Measurements from ENCODE around the gene GPR157.
A peak's percentile ranks its signal among the peaks of the same experiment; 100 is the strongest.

Gene GPR157

DNA sequence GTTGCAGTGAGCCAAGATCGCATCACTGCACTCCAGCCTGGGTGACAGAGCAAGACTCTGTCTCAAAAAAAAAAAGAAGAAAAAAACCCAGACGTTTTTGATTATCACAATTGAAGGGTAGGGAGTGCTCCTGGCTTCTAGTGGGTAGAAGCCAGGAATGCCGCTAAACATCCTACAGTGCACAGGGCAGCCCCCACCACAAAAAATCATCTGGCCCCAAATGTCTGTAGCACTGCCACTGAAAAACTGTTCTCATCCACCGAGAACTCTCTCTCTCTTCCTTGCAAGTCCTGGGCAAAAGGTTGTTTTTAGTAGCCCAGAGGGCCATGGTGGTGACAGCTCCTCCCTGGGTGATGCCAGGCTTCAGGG lies 35.6 kb upstream of the GPR157 start:
- Histone ChIP-seq H2BK5ac (ENCODE audit: low read depth, low read length, poor library complexity) (no peak overlapping the region), H2AK5ac (ENCODE audit: low read length) (no peak overlapping the region), H3K4me1 (ENCODE audit: control insufficient read depth in 1 of 2, insufficient read depth in 2 of 2, low read length in 2 of 2) (peaks cover 12 to 14% of the 10 kb centered on the region in 2 experiments), H3K27ac (ENCODE audit: low read depth, low read length) (no peak overlapping the region), H2AFZ (ENCODE audit: insufficient read depth, low read length, poor library complexity) (no peak overlapping the region), H2BK120ac (ENCODE audit: insufficient read depth, low read length, poor library complexity) (no peak overlapping the region), H3K4me2 (ENCODE audit: low read length) (no peak overlapping the region), H2BK12ac (ENCODE audit: low read length) (no peak overlapping the region), H3K79me1 (ENCODE audit: low read length) (no peaks in the 10 kb centered on the region), H3K4me3 (ENCODE audit: low read depth, low read length) (no peak overlapping the region), H3K27me3 (ENCODE audit: insufficient read depth, low read length) (no peaks in the 10 kb centered on the region), H4K91ac (ENCODE audit: low read depth, low read length) (no peak overlapping the region), H3K36me3 (ENCODE audit: control insufficient read depth in 1 of 2, insufficient read depth in 2 of 2, low read length in 2 of 2) (peaks cover 0 to 1% of the 10 kb centered on the region in 2 experiments), H3K9ac (ENCODE audit: low read length) (no peak overlapping the region), H3K18ac (ENCODE audit: low read length) (no peak overlapping the region), H4K12ac (ENCODE audit: low read depth, low read length) (no peak overlapping the region), H3K9me3 (ENCODE audit: insufficient read depth, low read depth, low read length) (peaks cover 4% of the 10 kb centered on the region), H3K23ac (ENCODE audit: low read length) (no peak overlapping the region), H3K79me2 (ENCODE audit: control insufficient read depth, insufficient read depth, low read length, poor library complexity) (peaks cover 6% of the 10 kb centered on the region), H3K14ac (ENCODE audit: low read length) (no peak overlapping the region), H3K4ac (ENCODE audit: low read depth, low read length) (no peak overlapping the region), H4K8ac (ENCODE audit: low read depth, low read length) (no peak overlapping the region)
- DNase-seq, result no peak
- no CpG with 5 or more reads among the region's 4 CpGs for WGBS (ENCODE audit: extremely low coverage, insufficient coverage, insufficient read length)

DNA sequence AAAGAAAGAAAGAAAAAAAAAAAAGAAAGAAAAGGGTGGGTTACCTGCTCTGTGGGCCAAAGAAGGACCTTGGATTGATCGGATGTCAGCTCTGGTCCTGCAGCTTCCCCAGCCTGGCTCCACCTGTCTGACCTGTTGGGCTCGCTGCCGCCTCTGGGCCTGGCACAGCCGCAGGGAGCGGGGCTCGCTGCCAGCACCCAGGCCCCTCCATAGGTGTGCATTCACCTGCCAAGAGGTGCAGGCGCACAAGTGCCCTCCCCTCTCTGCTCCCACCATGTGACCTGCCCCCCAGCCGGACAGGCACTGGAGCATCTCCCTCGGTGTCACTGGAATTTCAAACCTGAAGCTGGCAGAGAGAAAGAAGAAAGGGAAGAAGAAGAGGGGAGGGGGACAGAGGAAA lies 33.1 kb upstream of the GPR157 start:
- H4K8ac ChIP-seq (ENCODE audit: low read depth, low read length), result no peak overlapping the region
- no peak overlapping the region for H3K9ac ChIP-seq (ENCODE audit: low read length)
- H2BK120ac ChIP-seq (ENCODE audit: insufficient read depth, low read length, poor library complexity), result no peak overlapping the region
- no peak overlapping the region for H3K14ac ChIP-seq (ENCODE audit: low read length)
- no peak overlapping the region for H3K18ac ChIP-seq (ENCODE audit: low read length)
- no peak overlapping the region for H3K4ac ChIP-seq (ENCODE audit: low read depth, low read length)
- H3K27me3 ChIP-seq (ENCODE audit: insufficient read depth, low read length), result no peaks in the 10 kb centered on the region
- no peak overlapping the region for H3K23ac ChIP-seq (ENCODE audit: low read length)
- no peak overlapping the region for H4K12ac ChIP-seq (ENCODE audit: low read depth, low read length)
- no peak overlapping the region for H3K4me3 ChIP-seq (ENCODE audit: low read depth, low read length)
- no peak overlapping the region for H4K91ac ChIP-seq (ENCODE audit: low read depth, low read length)
- H3K27ac ChIP-seq (ENCODE audit: low read depth, low read length), result no peak overlapping the region
- peaks cover 1 to 3% of the 10 kb centered on the region in 2 experiments for H3K36me3 ChIP-seq (ENCODE audit: control insufficient read depth in 1 of 2, insufficient read depth in 2 of 2, low read length in 2 of 2)
- peaks cover 6% of the 10 kb centered on the region for H3K79me2 ChIP-seq (ENCODE audit: control insufficient read depth, insufficient read depth, low read length, poor library complexity)
- H2AK5ac ChIP-seq (ENCODE audit: low read length), result no peak overlapping the region
- no peak overlapping the region for H2BK12ac ChIP-seq (ENCODE audit: low read length)
- WGBS (ENCODE audit: extremely low coverage, insufficient coverage, insufficient read length), result no CpG with 5 or more reads among the region's 9 CpGs
- H3K79me1 ChIP-seq (ENCODE audit: low read length), result no peaks in the 10 kb centered on the region
- H2BK5ac ChIP-seq (ENCODE audit: low read depth, low read length, poor library complexity), result no peak overlapping the region
- peaks cover 4% of the 10 kb centered on the region for H3K9me3 ChIP-seq (ENCODE audit: insufficient read depth, low read depth, low read length)
- DNase-seq, result no peak
- no peak overlapping the region for H3K4me2 ChIP-seq (ENCODE audit: low read length)
- no peak overlapping the region for H2AFZ ChIP-seq (ENCODE audit: insufficient read depth, low read length, poor library complexity)
- peaks cover 12 to 14% of the 10 kb centered on the region in 2 experiments for H3K4me1 ChIP-seq (ENCODE audit: control insufficient read depth in 1 of 2, insufficient read depth in 2 of 2, low read length in 2 of 2)

DNA sequence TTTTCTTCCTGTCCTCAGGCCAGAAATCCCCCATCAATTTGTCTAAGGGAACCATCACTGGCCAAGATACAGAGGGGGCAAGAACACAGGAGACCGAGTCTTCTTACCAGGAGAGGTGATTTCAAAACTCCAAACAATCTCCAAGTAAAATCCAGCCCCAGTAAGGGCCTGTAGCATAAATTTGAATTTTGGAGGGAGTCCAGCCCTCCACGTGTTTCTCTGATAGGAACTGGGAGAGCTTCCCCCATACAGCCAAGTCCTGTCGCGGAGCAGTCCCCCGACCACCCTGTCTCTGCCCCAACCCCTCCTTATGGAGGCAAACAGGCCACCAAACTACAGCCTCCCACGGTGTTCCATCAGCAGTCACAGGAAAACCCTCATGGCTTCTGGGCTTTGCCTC lies 32.4 kb upstream of the GPR157 start:
- Histone ChIP-seq H3K27me3 (ENCODE audit: insufficient read depth, low read length) (no peaks in the 10 kb centered on the region), H4K91ac (ENCODE audit: low read depth, low read length) (no peak overlapping the region), H2BK5ac (ENCODE audit: low read depth, low read length, poor library complexity) (no peak overlapping the region), H2AK5ac (ENCODE audit: low read length) (no peak overlapping the region), H3K9ac (ENCODE audit: low read length) (no peak overlapping the region), H4K8ac (ENCODE audit: low read depth, low read length) (no peak overlapping the region), H3K79me1 (ENCODE audit: low read length) (no peaks in the 10 kb centered on the region), H3K18ac (ENCODE audit: low read length) (no peak overlapping the region), H3K14ac (ENCODE audit: low read length) (no peak overlapping the region), H2BK12ac (ENCODE audit: low read length) (no peak overlapping the region), H3K9me3 (ENCODE audit: insufficient read depth, low read depth, low read length) (peaks cover 2% of the 10 kb centered on the region), H2AFZ (ENCODE audit: insufficient read depth, low read length, poor library complexity) (no peak overlapping the region), H3K4me2 (ENCODE audit: low read length) (no peak overlapping the region), H3K23ac (ENCODE audit: low read length) (no peak overlapping the region), H3K27ac (ENCODE audit: low read depth, low read length) (no peak overlapping the region), H3K4ac (ENCODE audit: low read depth, low read length) (no peak overlapping the region), H3K4me1 (ENCODE audit: control insufficient read depth in 1 of 2, insufficient read depth in 2 of 2, low read length in 2 of 2) (peaks cover 12 to 14% of the 10 kb centered on the region in 2 experiments), H4K12ac (ENCODE audit: low read depth, low read length) (no peak overlapping the region), H2BK120ac (ENCODE audit: insufficient read depth, low read length, poor library complexity) (no peak overlapping the region), H3K36me3 (ENCODE audit: control insufficient read depth in 1 of 2, insufficient read depth in 2 of 2, low read length in 2 of 2) (peaks cover 1 to 3% of the 10 kb centered on the region in 2 experiments), H3K4me3 (ENCODE audit: low read depth, low read length) (no peak overlapping the region), H3K79me2 (ENCODE audit: control insufficient read depth, insufficient read depth, low read length, poor library complexity) (peaks cover 6% of the 10 kb centered on the region)
- no CpG with 5 or more reads among the region's 6 CpGs for WGBS (ENCODE audit: extremely low coverage, insufficient coverage, insufficient read length)
- no peak for DNase-seq

- DNase-seq, result no peak
These were observed 31.3 kb upstream of the GPR157 start for GRCh38 chr1:9160079-9160717.

More at GRCh38 chr1:9160079-9160717, 31.3 kb upstream of the GPR157 start:
- Histone ChIP-seq H3K9ac (ENCODE audit: low read length) (no peak overlapping the region), H3K27me3 (ENCODE audit: insufficient read depth, low read length) (no peaks in the 10 kb centered on the region), H3K79me1 (ENCODE audit: low read length) (no peaks in the 10 kb centered on the region), H3K27ac (ENCODE audit: low read depth, low read length) (no peak overlapping the region), H3K18ac (ENCODE audit: low read length) (peak overlapping the region; percentile 33), H2BK120ac (ENCODE audit: insufficient read depth, low read length, poor library complexity) (no peak overlapping the region), H3K4me1 (ENCODE audit: control insufficient read depth in 1 of 2, insufficient read depth in 2 of 2, low read length in 2 of 2) (peaks cover 12 to 14% of the 10 kb centered on the region in 2 experiments), H4K91ac (ENCODE audit: low read depth, low read length) (no peak overlapping the region), H3K9me3 (ENCODE audit: insufficient read depth, low read depth, low read length) (peaks cover 2% of the 10 kb centered on the region), H3K23ac (ENCODE audit: low read length) (no peak overlapping the region), H3K4ac (ENCODE audit: low read depth, low read length) (peak overlapping the region; percentile 34), H2BK12ac (ENCODE audit: low read length) (no peak overlapping the region), H4K12ac (ENCODE audit: low read depth, low read length) (no peak overlapping the region), H3K4me2 (ENCODE audit: low read length) (no peak overlapping the region), H4K8ac (ENCODE audit: low read depth, low read length) (no peak overlapping the region), H2BK5ac (ENCODE audit: low read depth, low read length, poor library complexity) (no peak overlapping the region), H3K36me3 (ENCODE audit: control insufficient read depth in 1 of 2, insufficient read depth in 2 of 2, low read length in 2 of 2) (peaks cover 1 to 3% of the 10 kb centered on the region in 2 experiments), H3K14ac (ENCODE audit: low read length) (no peak overlapping the region), H3K4me3 (ENCODE audit: low read depth, low read length) (no peak overlapping the region), H3K79me2 (ENCODE audit: control insufficient read depth, insufficient read depth, low read length, poor library complexity) (peaks cover 6% of the 10 kb centered on the region), H2AK5ac (ENCODE audit: low read length) (no peak overlapping the region), H2AFZ (ENCODE audit: insufficient read depth, low read length, poor library complexity) (no peak overlapping the region)
- WGBS (ENCODE audit: extremely low coverage, insufficient coverage, insufficient read length), result no CpG with 5 or more reads among the region's 7 CpGs
